IPS DF 6.9 (cell line): Measurements from ENCODE around the gene CAB39L.
"Not testable (repeated sequence)": the region's sequence is repeated elsewhere in the genome, so short reads cannot be mapped to it uniquely, and the experiment has no call there.

Experiments used
- DNase-seq: peaks from one replicate; pipeline ENCODE4 v3.0.0-alpha.2; 2013; ENCODE audit warnings: low read depth, low spot score
- H3K27ac ChIP-seq: one replicate; pipeline ENCODE4 v1.5.1; 2013; ENCODE audit warnings: low read length, control low read depth
- H3K27me3 ChIP-seq: 2 replicates; pipeline ENCODE4 v1.6.1; 2013; ENCODE audit warnings: mild to moderate bottlenecking, low read length; ENCODE audit not compliant: control insufficient read depth, insufficient read depth
- H3K36me3 ChIP-seq: 2 replicates; pipeline ENCODE4 v1.6.1; 2013; ENCODE audit warnings: low read length; ENCODE audit not compliant: control insufficient read depth, insufficient read depth
- H3K4me1 ChIP-seq: 2 replicates; pipeline ENCODE4 v1.6.1; 2013; ENCODE audit warnings: low read length; ENCODE audit not compliant: control insufficient read depth, insufficient read depth
- H3K4me3 ChIP-seq: 2 replicates; pipeline ENCODE4 v1.5.1; 2013; ENCODE audit warnings: mild to moderate bottlenecking, low read length
- H3K9me3 ChIP-seq: 2 replicates; pipeline ENCODE4 v1.6.1; 2013; ENCODE audit warnings: low read length, inconsistent platforms; ENCODE audit not compliant: control insufficient read depth, insufficient read depth
- WGBS: extraction: QIAGEN DNeasy Blood & Tissue Kit; methylation state at CpG from one replicate; pipeline ENCODE4 v1.1.7; 2013; ENCODE audit warnings: mixed read lengths, missing lambda C conversion rate; ENCODE audit not compliant: insufficient read length, insufficient coverage; 5-methylcytosine and 5-hydroxymethylcytosine counted together

Gene CAB39L

GRCh38 chr13:49327145-49327544 lies 116.7 kb downstream of the CAB39L start:
- not testable (repeated sequence) for H3K27ac ChIP-seq, H3K4me3 ChIP-seq, DNase-seq, H3K9me3 ChIP-seq, H3K36me3 ChIP-seq, H3K4me1 ChIP-seq, H3K27me3 ChIP-seq
- no CpG with 5 or more reads among the region's 3 CpGs for WGBS

- no peaks in the 10 kb centered on the region for H3K4me1 ChIP-seq
- no peaks in the 10 kb centered on the region for H3K9me3 ChIP-seq
- no peaks in the 10 kb centered on the region for H3K36me3 ChIP-seq
- no peaks in the 10 kb centered on the region for H3K27me3 ChIP-seq
- H3K4me3 ChIP-seq: no peak overlapping the region
- no peak overlapping the region for H3K27ac ChIP-seq
- WGBS: no CpG with 5 or more reads among the region's 7 CpGs
- DNase-seq: no peak
Observed at GRCh38 chr13:49326222-49326917, 117.5 kb downstream of the CAB39L start.

- no peak for DNase-seq
- Histone ChIP-seq H3K27ac (no peak overlapping the region), H3K9me3 (no peaks in the 10 kb centered on the region), H3K36me3 (no peaks in the 10 kb centered on the region), H3K4me3 (no peak overlapping the region), H3K4me1 (no peaks in the 10 kb centered on the region), H3K27me3 (no peaks in the 10 kb centered on the region)
- no CpG with 5 or more reads among the region's 7 CpGs for WGBS
Observed at GRCh38 chr13:49323344-49323743, 120.5 kb downstream of the CAB39L start.

GRCh38 chr13:49322702-49323101 lies 121.2 kb downstream of the CAB39L start:
- no peak for DNase-seq
- no peak overlapping the region for H3K27ac ChIP-seq
- no peaks in the 10 kb centered on the region for H3K4me1 ChIP-seq
- no peaks in the 10 kb centered on the region for H3K9me3 ChIP-seq
- H3K36me3 ChIP-seq: no peaks in the 10 kb centered on the region
- no peak overlapping the region for H3K4me3 ChIP-seq
- no peaks in the 10 kb centered on the region for H3K27me3 ChIP-seq
- no CpG with 5 or more reads among the region's 2 CpGs for WGBS

DNA sequence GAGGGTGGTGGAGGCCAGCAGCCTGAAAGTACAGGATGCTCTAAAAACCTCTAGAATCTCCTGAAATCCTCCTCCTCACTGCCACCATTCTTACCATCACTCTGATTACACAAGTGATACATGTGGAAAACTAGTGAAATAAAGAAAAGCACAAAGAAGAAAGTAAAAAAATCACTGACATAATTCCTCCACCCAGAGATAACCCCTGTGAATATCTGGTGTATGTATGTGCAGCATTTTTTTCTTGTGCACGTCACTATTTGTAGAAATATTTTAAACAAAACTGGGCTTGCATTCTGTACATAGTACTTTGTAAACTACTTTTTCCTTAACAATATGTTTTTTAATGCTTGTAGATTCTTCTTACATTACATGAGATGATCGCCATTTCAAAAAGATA lies 122.9 kb downstream of the CAB39L start:
- H3K4me3 ChIP-seq: no peak overlapping the region
- H3K4me1 ChIP-seq: no peaks in the 10 kb centered on the region
- H3K27me3 ChIP-seq: no peaks in the 10 kb centered on the region
- no peaks in the 10 kb centered on the region for H3K9me3 ChIP-seq
- no peak for DNase-seq
- WGBS: no CpG with 5 or more reads among the region's 2 CpGs
- no peaks in the 10 kb centered on the region for H3K36me3 ChIP-seq
- no peak overlapping the region for H3K27ac ChIP-seq

- Histone ChIP-seq H3K9me3 (no peaks in the 10 kb centered on the region), H3K4me3 (no peak overlapping the region), H3K27me3 (no peaks in the 10 kb centered on the region), H3K36me3 (no peaks in the 10 kb centered on the region), H3K27ac (no peak overlapping the region), H3K4me1 (no peaks in the 10 kb centered on the region)
- DNase-seq: no peak
- WGBS: no CpG with 5 or more reads among the region's 2 CpGs
Observed at GRCh38 chr13:49319951-49320350, 123.9 kb downstream of the CAB39L start.

- no peak overlapping the region for H3K4me3 ChIP-seq
Observed at GRCh38 chr13:49319551-49319950, 124.3 kb downstream of the CAB39L start.

DNA sequence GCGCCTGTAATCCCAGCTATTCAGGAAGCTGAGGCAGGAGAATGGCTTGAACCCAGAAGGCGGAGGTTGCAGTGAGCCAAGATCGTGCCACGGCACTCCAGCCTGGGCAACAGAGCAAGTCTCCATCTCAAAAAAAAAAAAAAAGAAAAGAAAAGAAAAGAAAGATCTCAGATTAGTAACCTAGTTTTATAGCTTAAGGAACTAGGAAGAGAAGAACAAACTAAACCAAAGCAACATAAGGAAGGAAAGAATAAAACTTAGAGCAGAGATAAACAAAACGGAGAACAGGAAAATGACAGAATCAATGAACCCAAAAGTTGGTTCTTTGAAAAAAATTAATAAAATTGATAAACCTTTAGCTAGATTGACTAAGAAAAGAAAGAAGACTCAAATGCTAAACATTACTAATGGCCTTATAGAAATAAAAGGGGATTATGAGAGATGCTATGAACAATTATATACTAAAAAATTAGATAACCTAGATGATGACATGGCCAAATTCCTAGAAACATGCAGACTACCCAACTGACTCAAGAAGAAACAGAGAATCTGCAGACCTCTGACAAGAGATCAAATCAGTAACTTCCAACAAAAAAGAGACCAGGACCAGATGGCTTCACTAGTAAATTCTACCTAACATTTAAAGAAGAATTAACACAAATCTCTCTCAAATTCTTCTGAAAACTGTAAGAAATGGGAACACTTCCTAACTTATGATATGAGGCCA lies 127.9 kb downstream of the CAB39L start:
- no peak overlapping the region for H3K27ac ChIP-seq
- H3K4me1 ChIP-seq: no peaks in the 10 kb centered on the region
- no peaks in the 10 kb centered on the region for H3K9me3 ChIP-seq
- WGBS: no CpG with 5 or more reads among the region's 5 CpGs
- no peaks in the 10 kb centered on the region for H3K27me3 ChIP-seq
- H3K36me3 ChIP-seq: no peaks in the 10 kb centered on the region
- no peak overlapping the region for H3K4me3 ChIP-seq
- DNase-seq: no peak

More at GRCh38 chr13:49319551-49319950, 124.3 kb downstream of the CAB39L start:
- Histone ChIP-seq H3K4me1 (no peaks in the 10 kb centered on the region), H3K27ac (no peak overlapping the region), H3K9me3 (no peaks in the 10 kb centered on the region), H3K27me3 (no peaks in the 10 kb centered on the region), H3K36me3 (no peaks in the 10 kb centered on the region)
- DNase-seq: no peak

DNA sequence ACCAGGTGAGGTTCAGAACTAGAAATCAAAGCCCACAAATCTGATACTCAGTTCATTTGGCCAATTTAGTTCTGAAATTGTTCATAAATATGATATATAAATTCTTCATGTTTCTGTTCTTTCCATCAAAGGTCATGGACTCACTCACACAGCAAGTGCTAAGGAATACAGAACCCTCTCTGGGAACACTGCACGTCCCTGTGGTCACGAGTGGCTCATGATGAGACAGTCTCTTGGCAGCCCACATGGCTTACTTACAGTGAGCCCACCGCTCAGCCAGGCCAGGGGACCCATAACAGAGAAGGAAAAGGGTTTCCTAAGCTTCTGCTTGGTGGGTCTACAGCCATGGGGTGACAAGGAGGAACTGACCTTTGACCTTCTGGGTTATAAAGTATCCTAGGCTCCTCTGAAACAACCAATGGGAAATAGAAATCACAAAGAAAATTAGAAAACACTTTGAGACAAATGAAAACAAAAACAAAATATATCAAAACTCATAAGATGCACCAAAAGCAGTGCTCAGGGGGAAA lies 128.8 kb downstream of the CAB39L start:
- no peak for DNase-seq
- Histone ChIP-seq H3K4me3 (no peak overlapping the region), H3K4me1 (no peaks in the 10 kb centered on the region), H3K36me3 (no peaks in the 10 kb centered on the region), H3K27ac (no peak overlapping the region), H3K27me3 (no peaks in the 10 kb centered on the region), H3K9me3 (no peaks in the 10 kb centered on the region)
- no CpG with 5 or more reads among the region's 3 CpGs for WGBS

DNA sequence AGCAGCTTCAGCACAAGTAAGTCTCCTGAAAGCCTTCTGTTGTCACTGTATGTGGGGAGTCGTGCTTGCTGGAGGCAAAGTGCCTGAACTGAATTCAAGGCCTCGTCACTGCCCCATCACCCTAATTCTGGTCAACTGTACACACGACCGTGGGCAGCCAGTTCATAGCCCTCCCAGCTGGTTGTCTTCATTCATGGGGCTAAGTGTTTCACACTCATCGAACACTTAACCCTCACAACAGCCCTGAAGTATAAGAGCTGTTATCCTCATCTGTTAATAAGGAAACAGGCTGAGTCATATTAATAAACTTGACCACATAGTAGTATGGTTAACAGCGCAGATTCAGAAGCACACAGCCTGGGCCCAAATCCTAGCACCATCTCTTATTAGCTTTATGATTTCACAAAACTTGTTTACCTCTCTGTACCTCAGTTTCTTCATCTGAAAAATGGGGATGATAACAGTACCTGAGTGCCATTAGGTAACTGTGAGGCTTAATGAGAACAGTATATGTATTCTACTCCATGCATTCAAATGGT lies 129.5 kb downstream of the CAB39L start:
- no peaks in the 10 kb centered on the region for H3K9me3 ChIP-seq
- no peak overlapping the region for H3K27ac ChIP-seq
- no CpG with 5 or more reads among the region's 6 CpGs for WGBS
- no peak overlapping the region for H3K4me3 ChIP-seq
- no peaks in the 10 kb centered on the region for H3K4me1 ChIP-seq
- DNase-seq: no peak
- H3K27me3 ChIP-seq: no peaks in the 10 kb centered on the region
- no peaks in the 10 kb centered on the region for H3K36me3 ChIP-seq
